HepG2 (cell line): ENCODE measurements around the gene CADM3. TPM values are rescaled to one million over a fixed set of nuclear protein-coding genes. Genes with fewer than 3 reads are reported as not detected.

Experiments
- ATAC-seq: fragments of 200-7000 bp; cut with Tn5 transposase; 3 replicates; pipeline ENCODE4 v1.9.1; 2020; ENCODE audit warnings: mild to moderate bottlenecking, moderate library complexity
- BruUV-seq: library from RNA; stranded (reverse); fragments of 400-500 nt; replicated peaks from 2 replicates; lab custom pipeline; 2021; lab: Mats Ljungman, UMichigan
- CTCF ChIA-PET: fragments of 300-600 bp; formaldehyde crosslinking; extraction: SDS; loops from one replicate; lab custom pipeline; 2021; ENCODE audit warnings: low total read pairs, inconsistent platforms, low intra/inter-chr PET ratio; lab: Yijun Ruan, JAX
- POLR2A ChIA-PET: fragments of 350-600 bp; sonication (Branson Sonifier 250); formaldehyde crosslinking; loops from one replicate; lab custom pipeline; 2020; ENCODE audit warnings: antibody characterized with exemption, inconsistent platforms; lab: Yijun Ruan, JAX
- DNase-seq: peaks from one replicate; pipeline ENCODE4 v3.0.0-alpha.2; 2015; ENCODE audit warnings: low spot score
- FAIRE-seq: peaks from 3 replicates; lab custom pipeline; 2011; peaks lifted over from hg19 to GRCh38; lab: Jason Lieb, UNC
- H2AFZ ChIP-seq: one replicate; pipeline ENCODE4 v1.6.1; 2011; ENCODE audit warnings: low read length, inconsistent platforms
- H3K27ac ChIP-seq: fragments of 300-600 bp; 3 replicates; pipeline ENCODE4 v1.8.0; 2011; ENCODE audit warnings: mixed run types, mild to moderate bottlenecking, mixed read lengths, low read length, inconsistent platforms; ENCODE audit not compliant: insufficient read depth; ENCODE audit errors: extremely low read length
- H3K27me3 ChIP-seq, 2 experiments: fragments of 200-600 bp in 1 of 2; 2 replicates in 1 of 2; 3 replicates in 1 of 2; pipeline versions ENCODE4 v1.6.0 to v1.8.0; 2011; ENCODE audit warnings: low read length in 2 of 2, mild to moderate bottlenecking in 2 of 2, moderate library complexity in 2 of 2, inconsistent platforms in 1 of 2; ENCODE audit not compliant: insufficient read depth in 2 of 2, control insufficient read depth in 1 of 2
- H3K36me3 ChIP-seq, 2 experiments: fragments of 200-600 bp in 1 of 2; replicated peaks in 1 of 2; 2 replicates in 1 of 2; 3 replicates in 1 of 2; pipeline versions ENCODE4 v1.5.1 to v1.8.0; 2011; ENCODE audit warnings: low read length in 2 of 2, inconsistent platforms in 1 of 2; ENCODE audit not compliant: insufficient read depth in 2 of 2, control insufficient read depth in 1 of 2
- H3K4me1 ChIP-seq: 2 replicates; pipeline ENCODE4 v1.5.1; 2012; ENCODE audit warnings: low read length, inconsistent platforms; ENCODE audit not compliant: insufficient read depth
- H3K4me2 ChIP-seq: 2 replicates; pipeline ENCODE4 v1.6.0; 2011; ENCODE audit warnings: low read depth, low read length, inconsistent platforms
- H3K4me3 ChIP-seq, 3 experiments: fragments of 200-600 bp in 1 of 3; sonication (generic), shearing (Covaris generic) in 1 of 3; replicated peaks in 1 of 3; 2 replicates each; pipeline ENCODE4 v1.5.1; 2011 to 2016; ENCODE audit warnings: low read length in 3 of 3, inconsistent platforms in 2 of 3, low read depth in 2 of 3, mild to moderate bottlenecking in 2 of 3, control low read depth in 1 of 3, mixed read lengths in 1 of 3; ENCODE audit not compliant: insufficient read depth in 1 of 3
- H3K79me2 ChIP-seq: one replicate; pipeline ENCODE4 v1.6.1; 2011; ENCODE audit warnings: low read length, inconsistent platforms; ENCODE audit not compliant: insufficient read depth
- H3K9ac ChIP-seq: 2 replicates; pipeline ENCODE4 v1.6.0; 2011; ENCODE audit warnings: mild to moderate bottlenecking, low read depth, low read length, inconsistent platforms; ENCODE audit not compliant: insufficient read depth
- H3K9me3 ChIP-seq: 2 replicates; pipeline ENCODE4 v1.5.1; 2012; ENCODE audit warnings: mild to moderate bottlenecking, low read length
- H4K20me1 ChIP-seq: 2 replicates; pipeline ENCODE4 v1.6.0; 2011; ENCODE audit warnings: inconsistent platforms, mild to moderate bottlenecking, low read length, moderate library complexity; ENCODE audit not compliant: insufficient read depth
- ARNT ChIP-seq: fragments of 450-650 bp; IDR thresholded peaks from 2 replicates; pipeline ENCODE4 v1.6.1; 2017
- ETV5 ChIP-seq: IDR thresholded peaks from 2 replicates; pipeline ENCODE4 v1.6.1; 2018; ENCODE audit warnings: missing biosample characterization, missing genetic modification reagents, inconsistent platforms, borderline replicate concordance
- GABPA ChIP-seq, 2 experiments: IDR thresholded peaks; 2 replicates each; pipeline ENCODE4 v1.6.1; 2011 to 2016; ENCODE audit warnings: low read depth in 2 of 2, low read length in 1 of 2, missing biosample characterization in 1 of 2, missing genetic modification characterization in 1 of 2
- MZF1 ChIP-seq: sonication (generic); formaldehyde crosslinking; IDR thresholded peaks from 2 replicates; pipeline ENCODE4 v1.8.1; 2023; ENCODE audit warnings: mild to moderate bottlenecking, missing genetic modification reagents, borderline replicate concordance
- NCOA5 ChIP-seq: sonication (generic); formaldehyde crosslinking; IDR thresholded peaks from 2 replicates; pipeline ENCODE4 v1.4.0; 2020; ENCODE audit warnings: missing genetic modification reagents
- RCOR2 ChIP-seq: IDR thresholded peaks from 2 replicates; pipeline ENCODE4 v1.6.1; 2016; ENCODE audit warnings: missing biosample characterization, missing genetic modification reagents
- RFX5 ChIP-seq: IDR thresholded peaks from 2 replicates; pipeline ENCODE4 v1.6.1; 2011; ENCODE audit warnings: low read depth, low read length, improper control_type of control experiment
- SOX6 ChIP-seq, 2 experiments: fragments of 450-650 bp in 1 of 2; sonication (generic) in 1 of 2; formaldehyde crosslinking in 1 of 2; IDR thresholded peaks; 2 replicates each; pipeline versions ENCODE4 v1.4.0 to v1.6.1; 2017 to 2020; ENCODE audit warnings: antibody characterized with exemption in 1 of 2, mild to moderate bottlenecking in 1 of 2, missing genetic modification reagents in 1 of 2
- SPEN ChIP-seq: sonication (generic); formaldehyde crosslinking; IDR thresholded peaks from 2 replicates; pipeline ENCODE4 v1.5.1; 2020; ENCODE audit warnings: low read depth, mild to moderate bottlenecking, missing genetic modification reagents
- ZNF484 ChIP-seq: sonication (generic); formaldehyde crosslinking; IDR thresholded peaks from 2 replicates; pipeline ENCODE4 v1.5.1; 2020; ENCODE audit warnings: mild to moderate bottlenecking, low read depth, missing genetic modification reagents, borderline replicate concordance
- ZNF7 ChIP-seq: IDR thresholded peaks from 2 replicates; pipeline ENCODE4 v1.6.1; 2016; ENCODE audit warnings: missing biosample characterization, missing genetic modification reagents
- WGBS: methylation state at CpG from one replicate; pipeline ENCODE4 v1.1.6; 2017; ENCODE audit warnings: low lambda C conversion rate; 5-methylcytosine and 5-hydroxymethylcytosine counted together
- in situ Hi-C: cut with HindIII; loops from 2 replicates; pipeline ENCODE4 v1.10.0; 2017; ENCODE audit warnings: low pct_unique_long_range_greater_than_20kb; ENCODE audit not compliant: extremely low pct_ligation_motif_present
- intact Hi-C: fragments of 100-400 bp; cut with micrococcal nuclease; formaldehyde crosslinking; loops from one replicate; pipeline ENCODE4 v1.10.0; 2022; ENCODE audit not compliant: unreplicated experiment
- polyA plus RNA-seq, 8 experiments: library from polyadenylated mRNA; depleted of rRNA in 3 of 8; stranded (reverse) in 7 of 8; unstranded in 1 of 8; fragments of >200 nt; fragmentation: Illumina TruSeq in 4 of 8; extraction: Trizol in 4 of 8; gene quantifications; 2 replicates each; pipeline versions ENCODE4 v1.2.1 to v1.2.3, GENCODE V29; 2011 to 2016; ENCODE audit warnings: low read depth in 4 of 8, missing spikeins in 1 of 8, mixed read lengths in 1 of 8; ENCODE audit not compliant: insufficient read depth in 1 of 8
- total RNA-seq, 5 experiments: library from RNA; depleted of rRNA; stranded (reverse); fragments of >200 nt; fragmentation: Illumina TruSeq; extraction: Trizol; gene quantifications; 2 replicates each; pipeline ENCODE4 v1.2.3, GENCODE V29; 2016; ENCODE audit warnings: low read depth in 1 of 5
- TF ChIP-seq, protein P1 (sequence below): sonication (generic); formaldehyde crosslinking; IDR thresholded peaks from 2 replicates; pipeline ENCODE4 v1.4.0; 2020; ENCODE audit warnings: missing genetic modification reagents
- TF ChIP-seq, protein P2 (sequence below): IDR thresholded peaks from 2 replicates; pipeline ENCODE4 v1.6.1; 2016; ENCODE audit warnings: low read depth, control low read depth

The CADM3 gene
- total and polyA plus RNA-seq, 2 of the 13 experiments (the other 11 are each of a cell fraction or from before 2014, with no cell fraction given) = not detected

DNA sequence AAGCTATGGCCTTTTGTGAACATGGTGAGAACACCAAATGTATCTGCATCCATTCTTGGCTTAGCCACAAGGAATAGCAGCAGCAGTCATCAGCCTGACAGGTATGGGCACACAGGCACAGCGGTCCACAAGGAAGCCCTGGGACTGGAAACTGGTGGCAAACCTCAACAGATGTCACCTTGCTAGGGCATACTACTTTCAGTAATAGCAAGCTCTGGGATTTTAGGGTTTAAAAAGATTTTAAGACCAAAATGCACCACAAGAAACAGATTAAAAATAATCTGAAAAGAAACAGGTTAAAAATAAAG, 9.7 kb upstream of the CADM3 start:
- ChIA-PET CTCF (interaction anchor here (1.2 to 2.4 kb wide), 4 partner anchors 35 to 52 kb away, joined by 3 to 38 read pairs (median 14); no protein-coding TSS in a partner anchor), POLR2A (no interaction called here)
- Histone ChIP-seq H3K27me3 (no peaks in the 10 kb centered on the region), H3K9ac (no peak overlapping the region), H2AFZ (no peak overlapping the region), H3K36me3 (no peaks in the 10 kb centered on the region), H3K27ac (no peak overlapping the region), H3K79me2 (no peaks in the 10 kb centered on the region), H4K20me1 (no peaks in the 10 kb centered on the region), H3K4me2 (no peak overlapping the region), H3K9me3 (no peaks in the 10 kb centered on the region), H3K4me3 (no peak overlapping the region), H3K4me1 (no peaks in the 10 kb centered on the region)
- intact Hi-C loops = loop anchor here (1.0 kb wide), 2 partner anchors 37 to 50 kb away; no protein-coding TSS in a partner anchor
- no TSS peak for BruUV-seq
- no peak for DNase-seq
- ATAC-seq = no peak
- in situ Hi-C loops = loop anchor here (5.0 kb wide), 1 partner anchor 36 kb away; no protein-coding TSS in a partner anchor
- 0% methylated on average over 1 of the region's 1 CpG for WGBS
- TF ChIP-seq, protein P1, sequence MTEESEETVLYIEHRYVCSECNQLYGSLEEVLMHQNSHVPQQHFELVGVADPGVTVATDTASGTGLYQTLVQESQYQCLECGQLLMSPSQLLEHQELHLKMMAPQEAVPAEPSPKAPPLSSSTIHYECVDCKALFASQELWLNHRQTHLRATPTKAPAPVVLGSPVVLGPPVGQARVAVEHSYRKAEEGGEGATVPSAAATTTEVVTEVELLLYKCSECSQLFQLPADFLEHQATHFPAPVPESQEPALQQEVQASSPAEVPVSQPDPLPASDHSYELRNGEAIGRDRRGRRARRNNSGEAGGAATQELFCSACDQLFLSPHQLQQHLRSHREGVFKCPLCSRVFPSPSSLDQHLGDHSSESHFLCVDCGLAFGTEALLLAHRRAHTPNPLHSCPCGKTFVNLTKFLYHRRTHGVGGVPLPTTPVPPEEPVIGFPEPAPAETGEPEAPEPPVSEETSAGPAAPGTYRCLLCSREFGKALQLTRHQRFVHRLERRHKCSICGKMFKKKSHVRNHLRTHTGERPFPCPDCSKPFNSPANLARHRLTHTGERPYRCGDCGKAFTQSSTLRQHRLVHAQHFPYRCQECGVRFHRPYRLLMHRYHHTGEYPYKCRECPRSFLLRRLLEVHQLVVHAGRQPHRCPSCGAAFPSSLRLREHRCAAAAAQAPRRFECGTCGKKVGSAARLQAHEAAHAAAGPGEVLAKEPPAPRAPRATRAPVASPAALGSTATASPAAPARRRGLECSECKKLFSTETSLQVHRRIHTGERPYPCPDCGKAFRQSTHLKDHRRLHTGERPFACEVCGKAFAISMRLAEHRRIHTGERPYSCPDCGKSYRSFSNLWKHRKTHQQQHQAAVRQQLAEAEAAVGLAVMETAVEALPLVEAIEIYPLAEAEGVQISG = no peak
- TF ChIP-seq ZNF7 (CRISPR knock-in tag) (no peak), SPEN (CRISPR knock-in tag) (no peak), ZNF484 (CRISPR knock-in tag) (no peak), RCOR2 (CRISPR knock-in tag) (no peak), MZF1 (CRISPR knock-in tag) (no peak), ARNT (no peak), GABPA (IDR thresholded peaks at IDR 0.05; ENCODE audit: low read depth, low read length) (no peak), GABPA (CRISPR knock-in tag; IDR thresholded peaks at IDR 0.05; ENCODE audit: low read depth) (no peak), ETV5 (no peak), RFX5 (no peak), SOX6 (IDR thresholded peaks at IDR 0.05) (no peak), SOX6 (CRISPR knock-in tag; IDR thresholded peaks at IDR 0.05) (no peak), NCOA5 (no peak)
- TF ChIP-seq, protein P2, sequence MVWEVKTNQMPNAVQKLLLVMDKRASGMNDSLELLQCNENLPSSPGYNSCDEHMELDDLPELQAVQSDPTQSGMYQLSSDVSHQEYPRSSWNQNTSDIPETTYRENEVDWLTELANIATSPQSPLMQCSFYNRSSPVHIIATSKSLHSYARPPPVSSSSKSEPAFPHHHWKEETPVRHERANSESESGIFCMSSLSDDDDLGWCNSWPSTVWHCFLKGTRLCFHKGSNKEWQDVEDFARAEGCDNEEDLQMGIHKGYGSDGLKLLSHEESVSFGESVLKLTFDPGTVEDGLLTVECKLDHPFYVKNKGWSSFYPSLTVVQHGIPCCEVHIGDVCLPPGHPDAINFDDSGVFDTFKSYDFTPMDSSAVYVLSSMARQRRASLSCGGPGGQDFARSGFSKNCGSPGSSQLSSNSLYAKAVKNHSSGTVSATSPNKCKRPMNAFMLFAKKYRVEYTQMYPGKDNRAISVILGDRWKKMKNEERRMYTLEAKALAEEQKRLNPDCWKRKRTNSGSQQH (CRISPR knock-in tag) = no peak
- no peak for FAIRE-seq
